Esophagus (tissue), 2 donors: ENCODE measurements around the gene XPNPEP1. TPM values are rescaled to one million over a fixed set of nuclear protein-coding genes. Genes with fewer than 3 reads are reported as not detected.

Source experiments
- H3K27ac ChIP-seq, 2 donors: one replicate each; pipeline ENCODE4 v1.5.1; 2013; ENCODE audit warnings: low read depth in 2 of 2, mild to moderate bottlenecking in 2 of 2, inconsistent platforms in 1 of 2, low read length in 1 of 2, moderate library complexity in 1 of 2
- H3K27me3 ChIP-seq, 2 donors: one replicate each; pipeline ENCODE4 v1.6.1; 2013; ENCODE audit warnings: low read length in 2 of 2, control low read depth in 1 of 2, mild to moderate bottlenecking in 1 of 2; ENCODE audit not compliant: insufficient read depth in 2 of 2, control insufficient read depth in 1 of 2
- H3K36me3 ChIP-seq, 2 donors: one replicate each; pipeline ENCODE4 v1.6.1; 2013; ENCODE audit warnings: low read length in 1 of 2; ENCODE audit not compliant: control insufficient read depth in 2 of 2, insufficient read depth in 2 of 2
- H3K4me1 ChIP-seq, 2 donors: one replicate each; pipeline ENCODE4 v1.6.1; 2013; ENCODE audit warnings: low read length in 1 of 2; ENCODE audit not compliant: control insufficient read depth in 2 of 2, insufficient read depth in 2 of 2
- H3K4me3 ChIP-seq, 2 donors: one replicate each; pipeline ENCODE4 v1.5.1; 2013; ENCODE audit warnings: low read length in 2 of 2, mild to moderate bottlenecking in 2 of 2, low read depth in 1 of 2, moderate library complexity in 1 of 2
- H3K9me3 ChIP-seq, 2 donors: one replicate each; pipeline ENCODE4 v1.6.1; 2013; ENCODE audit warnings: mild to moderate bottlenecking in 2 of 2, low read depth in 1 of 2, low read length in 1 of 2, moderate library complexity in 1 of 2; ENCODE audit not compliant: control insufficient read depth in 2 of 2, insufficient read depth in 1 of 2
- WGBS, 2 donors: extraction: QIAGEN DNeasy Blood & Tissue Kit; methylation state at CpG; one replicate each; pipeline ENCODE4 v1.1.7; 2013; 5-methylcytosine and 5-hydroxymethylcytosine counted together
- polyA plus RNA-seq, 2 donors: library from polyadenylated mRNA; stranded (reverse); fragments of 200-250 nt; gene quantifications; one replicate each; pipeline ENCODE4 v1.2.3, GENCODE V29; 2013
- donor health status: healthy with polysubstance abuse.
- donor health status: Bipolar disorder and iron deficiency.

The XPNPEP1 gene
- polyA plus RNA-seq, 2 donors = 11.3 to 29.3 TPM

GRCh38 chr10:109952526-109952925 lies 29.2 kb upstream of the XPNPEP1 start:
- peaks cover 0 to 2% of the 10 kb centered on the region in 2 donors for H3K4me1 ChIP-seq
- no peak overlapping the region for H3K4me3 ChIP-seq
- H3K27me3 ChIP-seq = no peaks in the 10 kb centered on the region
- H3K27ac ChIP-seq = no peak overlapping the region
- no peaks in the 10 kb centered on the region for H3K36me3 ChIP-seq
- H3K9me3 ChIP-seq = no peaks in the 10 kb centered on the region

GRCh38 chr10:109947111-109947920 lies 24.0 kb upstream of the XPNPEP1 start:
- Histone ChIP-seq H3K27ac (no peak overlapping the region), H3K4me1 (no peaks in the 10 kb centered on the region), H3K36me3 (no peaks in the 10 kb centered on the region), H3K27me3 (no peaks in the 10 kb centered on the region), H3K9me3 (no peaks in the 10 kb centered on the region), H3K4me3 (no peak overlapping the region)
- 72 to 73% methylated on average over 5 of the region's 5 CpGs for WGBS, 2 donors

- 74 to 90% methylated on average over 3 of the region's 3 CpGs for WGBS, 2 donors
- H3K9me3 ChIP-seq = no peaks in the 10 kb centered on the region
Observed at GRCh38 chr10:109946680-109947079, 23.4 kb upstream of the XPNPEP1 start.

GRCh38 chr10:109945473-109946177 lies 22.3 kb upstream of the XPNPEP1 start:
- Histone ChIP-seq H3K4me1 (no peaks in the 10 kb centered on the region), H3K36me3 (no peaks in the 10 kb centered on the region), H3K4me3 (no peak overlapping the region), H3K27ac (no peak overlapping the region), H3K9me3 (no peaks in the 10 kb centered on the region), H3K27me3 (no peaks in the 10 kb centered on the region)
- 64 to 70% methylated on average over 4 of the region's 4 CpGs for WGBS, 2 donors

More at GRCh38 chr10:109946680-109947079, 23.4 kb upstream of the XPNPEP1 start:
- no peaks in the 10 kb centered on the region for H3K27me3 ChIP-seq
- H3K27ac ChIP-seq = no peak overlapping the region
- no peak overlapping the region for H3K4me3 ChIP-seq
- H3K36me3 ChIP-seq = no peaks in the 10 kb centered on the region
- H3K4me1 ChIP-seq = no peaks in the 10 kb centered on the region

- H3K4me3 ChIP-seq = no peak overlapping the region
- H3K9me3 ChIP-seq = no peaks in the 10 kb centered on the region
- H3K27me3 ChIP-seq = no peaks in the 10 kb centered on the region
- 73 to 87% methylated on average over 1 of the region's 1 CpG for WGBS, 2 donors
- H3K4me1 ChIP-seq = no peaks in the 10 kb centered on the region
- H3K36me3 ChIP-seq = no peaks in the 10 kb centered on the region
- H3K27ac ChIP-seq = no peak overlapping the region
Observed at GRCh38 chr10:109944613-109945012, 21.3 kb upstream of the XPNPEP1 start.

GRCh38 chr10:109941236-109941862 lies 18.0 kb upstream of the XPNPEP1 start:
- H3K9me3 ChIP-seq = no peaks in the 10 kb centered on the region
- no peaks in the 10 kb centered on the region for H3K4me1 ChIP-seq
- H3K27me3 ChIP-seq = no peaks in the 10 kb centered on the region
- H3K4me3 ChIP-seq = no peak overlapping the region
- H3K36me3 ChIP-seq = no peaks in the 10 kb centered on the region
- 52 to 63% methylated on average over 4 of the region's 4 CpGs for WGBS, 2 donors
- H3K27ac ChIP-seq = no peak overlapping the region

GRCh38 chr10:109940553-109940952 lies 17.2 kb upstream of the XPNPEP1 start:
- Histone ChIP-seq H3K9me3 (no peaks in the 10 kb centered on the region), H3K27ac (no peak overlapping the region), H3K4me1 (no peaks in the 10 kb centered on the region), H3K27me3 (no peaks in the 10 kb centered on the region), H3K36me3 (no peaks in the 10 kb centered on the region), H3K4me3 (no peak overlapping the region)
- WGBS, 2 donors = 92 to 96% methylated on average over 3 of the region's 3 CpGs

GRCh38 chr10:109940117-109940516 lies 16.8 kb upstream of the XPNPEP1 start:
- no peaks in the 10 kb centered on the region for H3K4me1 ChIP-seq
- H3K9me3 ChIP-seq = no peaks in the 10 kb centered on the region
- no peaks in the 10 kb centered on the region for H3K36me3 ChIP-seq
- no peaks in the 10 kb centered on the region for H3K27me3 ChIP-seq
- H3K27ac ChIP-seq = no peak overlapping the region
- WGBS, 2 donors = 83 to 85% methylated on average over 1 of the region's 1 CpG
- H3K4me3 ChIP-seq = no peak overlapping the region

- no peak overlapping the region for H3K4me3 ChIP-seq
- H3K4me1 ChIP-seq = no peaks in the 10 kb centered on the region
- H3K27me3 ChIP-seq = no peaks in the 10 kb centered on the region
- H3K27ac ChIP-seq = no peak overlapping the region
- no peaks in the 10 kb centered on the region for H3K9me3 ChIP-seq
- WGBS, 2 donors = 82 to 87% methylated on average over 3 of the region's 3 CpGs
- no peaks in the 10 kb centered on the region for H3K36me3 ChIP-seq
Observed at GRCh38 chr10:109939315-109939961, 16.1 kb upstream of the XPNPEP1 start.
